GM12892 (cell line): ENCODE measurements around the gene ARL6IP5.

Experiments used
- DNase-seq: peaks from one replicate; pipeline ENCODE4 v3.0.0; 2011; ENCODE audit not compliant: insufficient read length
- FAIRE-seq: peaks from 2 replicates; lab custom pipeline; 2011; peaks lifted over from hg19 to GRCh38; lab: Jason Lieb, UNC
- POLR2A ChIP-seq: IDR thresholded peaks from 2 replicates; pipeline ENCODE4 v1.6.1; 2011; ENCODE audit warnings: low read depth, low read length, control low read depth
- POLR2AphosphoS5 ChIP-seq: IDR thresholded peaks from 2 replicates; pipeline ENCODE4 v1.6.1; 2011; ENCODE audit warnings: low read depth, low read length, control low read depth
- TAF1 ChIP-seq: IDR thresholded peaks from 2 replicates; pipeline ENCODE4 v1.6.1; 2011; ENCODE audit warnings: low read depth, mild to moderate bottlenecking, control low read depth, low read length, borderline replicate concordance

Gene ARL6IP5

DNA sequence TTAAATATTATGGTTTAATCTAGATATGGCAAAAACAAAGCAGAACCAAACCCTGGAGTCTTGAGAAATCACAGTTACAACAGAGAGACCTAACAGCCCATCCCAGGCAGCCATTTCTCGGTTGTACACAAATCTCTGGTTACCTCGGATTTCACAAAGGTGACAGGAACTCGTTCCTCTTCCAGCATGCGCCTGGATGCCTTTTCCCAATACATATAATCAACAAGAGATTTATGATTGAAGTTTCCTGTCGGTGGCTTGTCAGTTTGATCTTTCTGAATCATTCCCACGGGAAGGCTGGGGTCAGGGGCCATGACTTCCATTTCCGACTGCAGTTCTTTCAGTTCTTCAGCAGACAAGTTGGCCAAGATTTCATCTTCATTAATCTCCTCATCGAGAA is 37.2 kb downstream of the ARL6IP5 start:
- no peak for TF ChIP-seq POLR2A
- no peak for TF ChIP-seq POLR2AphosphoS5
- no peak for TF ChIP-seq TAF1
- no peak for DNase-seq
- no peak for FAIRE-seq

DNA sequence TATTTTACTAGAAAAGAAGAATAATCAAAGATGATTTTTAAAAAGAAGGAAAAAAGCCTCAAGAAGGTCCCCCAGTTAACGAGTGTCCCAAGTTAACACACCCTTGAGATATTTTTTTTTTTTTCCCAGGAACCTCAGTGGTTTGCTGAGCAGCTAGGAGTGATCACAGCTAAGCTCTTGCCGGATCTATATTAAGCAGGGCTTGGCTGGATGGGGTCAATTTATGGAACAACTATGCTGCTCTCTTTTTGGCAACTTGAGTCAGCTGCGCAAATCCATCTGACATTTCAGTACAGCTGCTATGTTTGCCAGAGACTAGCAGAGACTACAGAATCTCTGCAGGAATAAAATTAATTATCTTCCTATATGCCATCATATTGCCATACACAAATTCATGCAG is 37.7 kb downstream of the ARL6IP5 start, which contains the start of gene LMOD3:
Gene LMOD3, minus strand, starts transcription at position 193 of the 400 bp plus-strand sequence. CDS start 209 bp downstream, outside the sequence.
- no peak for FAIRE-seq

DNA sequence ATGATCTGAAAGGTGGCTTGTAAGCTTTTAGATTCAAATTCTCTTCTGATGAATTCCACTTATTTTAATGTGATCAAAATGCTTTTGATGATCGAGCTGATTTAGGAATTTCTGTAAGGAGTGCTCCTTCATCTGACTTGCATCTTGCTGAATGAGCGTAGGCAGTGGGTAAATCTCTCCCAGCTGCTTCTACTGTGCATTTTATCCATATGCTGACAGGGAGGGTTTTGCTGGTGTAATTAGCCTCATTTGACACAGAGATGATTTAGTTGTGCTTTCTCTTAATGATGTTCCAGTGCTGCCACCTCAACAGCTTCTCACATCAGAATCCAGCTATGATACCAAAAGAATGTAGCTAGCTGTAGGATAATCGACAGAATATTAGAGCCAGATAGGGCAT is 41.5 kb downstream of the ARL6IP5 start:
- no peak for FAIRE-seq
- DNase-seq = no peak
- TF ChIP-seq POLR2A (no peak), POLR2AphosphoS5 (no peak), TAF1 (no peak)

More for the DNA sequence above, 37.7 kb downstream of the ARL6IP5 start, which contains the start of gene LMOD3:
- no peak for TF ChIP-seq POLR2AphosphoS5
- TF ChIP-seq TAF1 = no peak
- no peak for TF ChIP-seq POLR2A
- no peak for DNase-seq

DNA sequence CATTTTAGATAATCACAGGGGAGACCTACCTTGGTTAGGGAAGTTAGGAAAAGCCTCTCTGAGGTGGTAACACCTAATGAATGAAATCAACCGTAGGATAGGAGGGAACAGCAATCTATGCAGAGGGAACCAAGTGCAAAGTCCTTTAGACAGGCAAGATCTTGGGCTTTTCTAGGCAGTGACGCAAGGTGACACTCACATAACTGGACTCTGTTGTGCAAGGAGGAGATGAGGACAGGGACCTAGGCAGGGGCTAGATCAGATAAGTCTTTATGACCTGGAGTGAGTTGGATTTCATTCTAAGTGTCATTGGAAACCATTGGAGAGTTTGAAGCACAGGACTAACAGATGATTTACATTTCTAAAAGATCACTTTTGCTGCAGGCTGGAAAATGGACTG is 42.3 kb downstream of the ARL6IP5 start:
- DNase-seq (no peak), FAIRE-seq (no peak)
- TF ChIP-seq TAF1 (no peak), POLR2A (no peak), POLR2AphosphoS5 (no peak)

GRCh38 chr3:69128509-69128908 is 43.8 kb downstream of the ARL6IP5 start:
- FAIRE-seq (no peak), DNase-seq (no peak)
- TF ChIP-seq POLR2AphosphoS5 (no peak), POLR2A (no peak)

DNA sequence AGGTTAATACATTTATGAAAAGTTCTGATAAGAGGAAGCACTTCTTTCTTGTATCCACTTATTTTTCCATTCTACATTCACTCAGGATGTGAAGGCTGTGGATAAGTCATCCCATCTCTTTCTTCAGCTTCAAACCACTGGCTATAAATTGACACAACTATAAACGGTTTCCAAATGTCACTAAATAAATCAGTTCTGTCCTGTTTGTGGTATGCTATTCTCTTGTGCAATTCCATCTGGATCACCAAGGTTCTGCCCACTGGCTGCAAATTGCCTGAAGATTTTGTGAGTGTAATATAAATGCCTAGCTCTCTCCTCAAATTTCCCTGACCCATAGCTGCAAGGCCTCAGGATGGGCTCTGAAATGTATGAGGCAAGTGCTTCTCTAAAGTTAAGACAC is 44.8 kb downstream of the ARL6IP5 start:
- TF ChIP-seq TAF1 = no peak
- TF ChIP-seq POLR2A = no peak
- no peak for TF ChIP-seq POLR2AphosphoS5
- DNase-seq (no peak), FAIRE-seq (no peak)

DNA sequence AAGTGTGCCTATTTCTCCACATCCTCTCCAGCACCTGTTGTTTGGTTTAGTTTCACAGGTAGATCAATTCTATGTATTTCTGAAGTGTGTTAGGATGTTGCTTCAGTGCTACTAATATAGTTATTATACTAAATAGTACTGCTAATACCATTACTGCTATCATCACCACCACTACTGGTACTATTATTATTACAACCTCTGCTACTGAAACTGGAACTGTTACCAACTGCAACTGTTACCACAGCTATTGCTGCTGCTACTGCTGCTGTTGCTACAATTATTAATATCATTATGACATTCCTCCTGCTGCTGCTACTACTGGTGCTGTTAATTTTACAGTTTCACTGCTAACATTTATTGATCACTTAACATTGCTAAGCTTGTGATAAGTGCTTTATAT is 46.0 kb downstream of the ARL6IP5 start:
- TF ChIP-seq TAF1 (no peak), POLR2A (no peak), POLR2AphosphoS5 (no peak)
- DNase-seq = no peak
- FAIRE-seq = peak; percentile 14

GRCh38 chr3:69137005-69137404 is 52.3 kb downstream of the ARL6IP5 start:
- no peak for TF ChIP-seq POLR2AphosphoS5
- TF ChIP-seq POLR2A = no peak
- TF ChIP-seq TAF1 = no peak
- DNase-seq (no peak), FAIRE-seq (no peak)

DNA sequence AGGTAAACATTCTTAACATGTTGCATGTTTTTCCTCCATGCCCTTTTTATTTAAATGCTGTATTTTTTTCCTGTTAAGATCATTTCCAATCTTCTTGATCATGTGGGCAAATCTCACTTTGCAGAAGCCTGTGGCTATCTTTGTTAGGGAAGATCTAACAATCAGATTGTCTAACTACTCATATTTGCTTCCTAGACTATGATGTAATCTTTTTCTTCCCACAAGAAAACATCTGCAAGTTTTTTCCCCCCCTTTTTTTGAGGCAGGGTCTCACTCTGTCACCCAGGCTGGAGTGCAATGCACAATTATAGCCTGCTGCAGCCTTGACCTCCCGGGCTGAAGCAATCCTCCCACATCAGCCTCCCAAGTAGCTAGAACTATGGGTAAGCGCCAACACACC is 52.7 kb downstream of the ARL6IP5 start:
- DNase-seq (no peak), FAIRE-seq (no peak)
- TF ChIP-seq POLR2A = no peak
- no peak for TF ChIP-seq POLR2AphosphoS5
- no peak for TF ChIP-seq TAF1

DNA sequence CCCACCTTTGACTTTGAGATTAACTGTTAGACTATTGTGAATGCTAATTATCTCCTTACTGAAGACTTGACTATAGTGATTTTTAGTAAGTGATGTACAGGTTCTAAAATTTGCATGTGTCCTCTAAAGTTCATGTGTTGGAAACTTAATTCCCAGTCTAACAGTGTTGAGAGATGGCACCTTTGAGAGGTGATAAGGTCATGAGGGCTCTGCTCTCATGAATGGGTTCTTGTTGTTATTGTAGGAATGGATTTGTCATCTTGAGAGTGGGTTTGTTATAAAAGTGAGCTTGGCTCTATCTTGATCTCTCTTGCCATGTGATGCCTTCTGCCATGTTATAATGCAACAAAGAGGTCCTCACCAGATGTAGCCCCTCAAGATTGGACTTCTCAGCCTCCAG is 56.6 kb downstream of the ARL6IP5 start:
- TF ChIP-seq POLR2AphosphoS5 (no peak), POLR2A (no peak), TAF1 (no peak)
- no peak for DNase-seq
- no peak for FAIRE-seq

DNA sequence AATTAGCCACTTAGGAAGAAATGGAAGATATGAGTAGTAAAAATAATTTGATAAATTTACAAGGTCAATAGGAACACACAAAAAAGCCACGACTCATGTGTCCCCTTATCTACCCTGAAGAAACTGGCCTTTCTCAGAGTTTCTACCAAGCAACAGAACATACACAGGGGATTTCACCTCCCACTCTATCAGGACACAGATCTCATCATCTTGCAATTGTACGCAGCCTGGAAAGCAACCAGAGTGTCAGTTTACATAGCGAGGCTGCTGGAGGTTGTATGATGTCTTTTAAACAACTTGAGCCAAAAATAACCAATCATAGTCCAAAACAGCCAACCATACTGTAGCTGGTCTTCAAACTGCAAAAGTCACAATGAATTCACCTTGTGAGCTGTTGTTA is 57.4 kb downstream of the ARL6IP5 start:
- no peak for FAIRE-seq
- no peak for DNase-seq
- TF ChIP-seq POLR2AphosphoS5 = no peak

DNA sequence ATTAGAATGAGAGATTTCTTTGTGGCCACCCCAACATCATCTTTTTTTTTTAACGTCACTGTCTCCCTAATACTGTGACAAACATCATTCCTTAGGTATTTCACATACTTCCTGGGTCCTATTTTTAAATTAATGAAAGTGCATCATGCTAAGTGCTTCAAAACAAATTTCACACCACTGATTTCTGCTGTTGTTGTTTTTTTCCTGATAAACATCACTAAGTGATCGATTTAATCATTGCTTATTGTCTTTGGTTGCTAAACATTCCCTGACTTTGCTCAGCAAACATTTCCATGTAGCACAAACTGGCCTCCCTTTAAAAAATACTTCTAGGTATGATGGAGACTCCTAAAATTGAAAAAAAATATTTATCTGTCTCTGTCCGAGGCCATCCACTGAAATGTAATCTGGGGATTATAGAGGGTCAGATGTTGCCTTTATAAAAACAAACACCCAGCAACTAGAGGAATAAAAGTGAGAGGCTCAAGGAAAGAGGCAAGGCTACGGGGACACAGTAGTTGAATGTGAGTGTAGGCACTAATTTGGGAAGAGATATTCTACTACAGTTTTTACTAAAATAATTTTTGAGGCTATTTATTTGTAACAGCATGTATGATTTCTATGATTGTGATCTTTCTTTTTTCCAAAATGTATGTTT is 58.2 kb downstream of the ARL6IP5 start:
- TF ChIP-seq POLR2AphosphoS5 = no peak
- TF ChIP-seq POLR2A = no peak
- TF ChIP-seq TAF1 = no peak
- FAIRE-seq = no peak

DNA sequence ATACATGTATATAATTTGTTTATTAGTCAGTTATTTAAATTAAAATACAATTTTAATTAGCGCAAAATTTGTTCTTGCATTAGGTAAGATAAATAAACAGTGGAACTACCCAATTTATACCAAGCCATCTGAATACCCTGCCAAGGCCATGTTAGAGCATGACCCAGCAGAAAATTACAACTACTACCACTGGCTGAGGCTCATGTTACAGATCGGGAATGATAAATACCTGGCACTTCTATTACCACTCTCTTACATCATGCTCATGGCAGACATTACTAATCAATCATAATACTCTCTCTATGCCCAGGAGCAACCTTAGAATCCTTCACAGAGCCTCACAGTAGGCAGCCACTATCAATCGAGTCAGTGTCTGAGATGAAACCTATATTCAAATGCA is 58.9 kb downstream of the ARL6IP5 start:
- TF ChIP-seq POLR2AphosphoS5 (no peak), POLR2A (no peak), TAF1 (no peak)
- DNase-seq (no peak), FAIRE-seq (no peak)

More for the DNA sequence above, 58.2 kb downstream of the ARL6IP5 start:
- DNase-seq = no peak
